ENCODE measurements around the gene SLC10A7.

Gene SLC10A7

GRCh38 chr4:146521541-146522097 lies at the start of gene SLC10A7:
TSS of gene SLC10A7 (minus strand) at chr4:146521940. CDS start at chr4:146521717, 223 bp downstream.
- peak; percentile 45 to 70 for DNase-seq (ENCODE audit: low read depth in 1 of 2, low spot score in 1 of 2)

- DNase-seq (ENCODE audit: low read depth in 1 of 2, low spot score in 1 of 2), result no peak
These were observed 45.7 kb upstream of the SLC10A7 start for GRCh38 chr4:146567396-146567795.

- no peak for DNase-seq (ENCODE audit: low read depth in 1 of 2, low spot score in 1 of 2)
These were observed 42.8 kb upstream of the SLC10A7 start for GRCh38 chr4:146564492-146564891.

- DNase-seq (ENCODE audit: low read depth in 1 of 2, low spot score in 1 of 2), result no peak
These were observed 28.4 kb upstream of the SLC10A7 start for GRCh38 chr4:146550161-146550560.

- DNase-seq (ENCODE audit: low read depth in 1 of 2, low spot score in 1 of 2), result no peak
These were observed 26.7 kb upstream of the SLC10A7 start for GRCh38 chr4:146548443-146548842.

GRCh38 chr4:146545102-146545501 lies 23.4 kb upstream of the SLC10A7 start:
- DNase-seq (ENCODE audit: low read depth in 1 of 2, low spot score in 1 of 2), result no peak

- DNase-seq (ENCODE audit: low read depth in 1 of 2, low spot score in 1 of 2), result no peak
These were observed 12.4 kb upstream of the SLC10A7 start for GRCh38 chr4:146534178-146534577.

GRCh38 chr4:146525754-146526153 lies 4.0 kb upstream of the SLC10A7 start:
- DNase-seq (ENCODE audit: low read depth in 1 of 2, low spot score in 1 of 2), result no peak

GRCh38 chr4:146524663-146525062 lies 2.9 kb upstream of the SLC10A7 start:
- no peak for DNase-seq (ENCODE audit: low read depth in 1 of 2, low spot score in 1 of 2)

- no peak for DNase-seq (ENCODE audit: low read depth in 1 of 2, low spot score in 1 of 2)
These were observed 1.1 kb upstream of the SLC10A7 start for GRCh38 chr4:146522869-146523205.

- DNase-seq (ENCODE audit: low read depth in 1 of 2, low spot score in 1 of 2), result peak; percentile 68 to 82
These were observed 543 bp upstream of the SLC10A7 start for GRCh38 chr4:146522098-146522868.

GRCh38 chr4:146520896-146521540 lies 722 bp downstream of the SLC10A7 start:
- peak in 1 of 2 donors; percentile 6 for DNase-seq (ENCODE audit: low read depth in 1 of 2, low spot score in 1 of 2)

GRCh38 chr4:146514651-146515357 lies 6.9 kb downstream of the SLC10A7 start:
- no peak for DNase-seq (ENCODE audit: low read depth in 1 of 2, low spot score in 1 of 2)

GRCh38 chr4:146513548-146513947 lies 8.2 kb downstream of the SLC10A7 start:
- no peak for DNase-seq (ENCODE audit: low read depth in 1 of 2, low spot score in 1 of 2)

GRCh38 chr4:146511381-146511780 lies 10.4 kb downstream of the SLC10A7 start:
- DNase-seq (ENCODE audit: low read depth in 1 of 2, low spot score in 1 of 2), result no peak

- no peak for DNase-seq (ENCODE audit: low read depth in 1 of 2, low spot score in 1 of 2)
These were observed 10.8 kb downstream of the SLC10A7 start for GRCh38 chr4:146510942-146511341.

- DNase-seq (ENCODE audit: low read depth in 1 of 2, low spot score in 1 of 2), result no peak
These were observed 13.4 kb downstream of the SLC10A7 start for GRCh38 chr4:146508229-146508939.

GRCh38 chr4:146507632-146508031 lies 14.1 kb downstream of the SLC10A7 start:
- DNase-seq (ENCODE audit: low read depth in 1 of 2, low spot score in 1 of 2), result no peak

GRCh38 chr4:146506272-146506671 lies 15.5 kb downstream of the SLC10A7 start:
- no peak for DNase-seq (ENCODE audit: low read depth in 1 of 2, low spot score in 1 of 2)

- no peak for DNase-seq (ENCODE audit: low read depth in 1 of 2, low spot score in 1 of 2)
These were observed 21.5 kb downstream of the SLC10A7 start for GRCh38 chr4:146500216-146500615.

- no peak for DNase-seq (ENCODE audit: low read depth in 1 of 2, low spot score in 1 of 2)
These were observed 23.4 kb downstream of the SLC10A7 start for GRCh38 chr4:146498291-146498690.
